Kidney epithelial cell (primary cell): ENCODE data around the gene UCN2. TPM values are rescaled to one million over a fixed set of nuclear protein-coding genes. Genes with fewer than 3 reads are reported as not detected.

Experiments
- DNase-seq: peaks from one replicate; pipeline ENCODE4 v3.0.0-alpha.2; 2010; ENCODE audit warnings: low read depth
- H3K27me3 ChIP-seq: 2 replicates; pipeline ENCODE4 v1.6.0; 2011; ENCODE audit warnings: low read length; ENCODE audit not compliant: control insufficient read depth, insufficient read depth
- H3K36me3 ChIP-seq: 2 replicates; pipeline ENCODE4 v1.5.1; 2011; ENCODE audit warnings: low read length; ENCODE audit not compliant: control insufficient read depth, insufficient read depth
- H3K4me3 ChIP-seq: 2 replicates; pipeline ENCODE4 v1.5.1; 2011; ENCODE audit warnings: low read depth, mild to moderate bottlenecking, control low read depth, low read length
- total RNA-seq: library from RNA; depleted of rRNA; stranded (reverse); fragments of >200 nt; gene quantifications from 2 replicates; pipeline ENCODE4 v1.2.3, GENCODE V29; 2015
- TF ChIP-seq, protein P1 (sequence below): IDR thresholded peaks from 2 replicates; pipeline ENCODE4 v1.5.1; 2011; ENCODE audit warnings: mild to moderate bottlenecking, moderate library complexity, low read length, control low read depth, inconsistent platforms; ENCODE audit not compliant: insufficient read depth, poor library complexity, severe bottlenecking

Gene UCN2
- total RNA-seq, 1 donor from 2014 or later, result 26.1 TPM

DNA sequence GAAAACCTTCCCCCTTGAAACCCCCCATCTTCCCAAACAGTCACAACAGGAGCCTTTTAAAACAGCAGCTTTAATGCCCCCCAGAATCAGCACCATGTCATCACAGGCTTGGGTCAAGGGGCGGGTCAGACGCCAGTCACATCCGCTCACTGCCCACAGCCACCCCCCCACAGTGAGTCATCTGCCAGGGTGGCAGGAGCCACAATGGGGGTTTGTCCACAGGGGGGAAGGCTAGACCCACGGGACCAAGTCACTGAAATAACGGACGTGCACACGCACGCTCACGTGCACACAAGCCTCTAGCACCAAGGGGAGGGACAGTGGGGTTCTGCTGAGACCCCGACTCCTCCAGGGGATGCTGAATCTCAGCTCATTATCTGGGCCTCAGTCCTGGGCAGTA is 441 bp upstream of the UCN2 start:
- H3K36me3 ChIP-seq, result peaks cover 12% of the 10 kb centered on the region
- no peaks in the 10 kb centered on the region for H3K27me3 ChIP-seq
- TF ChIP-seq, protein P1, sequence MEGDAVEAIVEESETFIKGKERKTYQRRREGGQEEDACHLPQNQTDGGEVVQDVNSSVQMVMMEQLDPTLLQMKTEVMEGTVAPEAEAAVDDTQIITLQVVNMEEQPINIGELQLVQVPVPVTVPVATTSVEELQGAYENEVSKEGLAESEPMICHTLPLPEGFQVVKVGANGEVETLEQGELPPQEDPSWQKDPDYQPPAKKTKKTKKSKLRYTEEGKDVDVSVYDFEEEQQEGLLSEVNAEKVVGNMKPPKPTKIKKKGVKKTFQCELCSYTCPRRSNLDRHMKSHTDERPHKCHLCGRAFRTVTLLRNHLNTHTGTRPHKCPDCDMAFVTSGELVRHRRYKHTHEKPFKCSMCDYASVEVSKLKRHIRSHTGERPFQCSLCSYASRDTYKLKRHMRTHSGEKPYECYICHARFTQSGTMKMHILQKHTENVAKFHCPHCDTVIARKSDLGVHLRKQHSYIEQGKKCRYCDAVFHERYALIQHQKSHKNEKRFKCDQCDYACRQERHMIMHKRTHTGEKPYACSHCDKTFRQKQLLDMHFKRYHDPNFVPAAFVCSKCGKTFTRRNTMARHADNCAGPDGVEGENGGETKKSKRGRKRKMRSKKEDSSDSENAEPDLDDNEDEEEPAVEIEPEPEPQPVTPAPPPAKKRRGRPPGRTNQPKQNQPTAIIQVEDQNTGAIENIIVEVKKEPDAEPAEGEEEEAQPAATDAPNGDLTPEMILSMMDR, result no peak
- DNase-seq, result no peak
- no peak overlapping the region for H3K4me3 ChIP-seq

DNA sequence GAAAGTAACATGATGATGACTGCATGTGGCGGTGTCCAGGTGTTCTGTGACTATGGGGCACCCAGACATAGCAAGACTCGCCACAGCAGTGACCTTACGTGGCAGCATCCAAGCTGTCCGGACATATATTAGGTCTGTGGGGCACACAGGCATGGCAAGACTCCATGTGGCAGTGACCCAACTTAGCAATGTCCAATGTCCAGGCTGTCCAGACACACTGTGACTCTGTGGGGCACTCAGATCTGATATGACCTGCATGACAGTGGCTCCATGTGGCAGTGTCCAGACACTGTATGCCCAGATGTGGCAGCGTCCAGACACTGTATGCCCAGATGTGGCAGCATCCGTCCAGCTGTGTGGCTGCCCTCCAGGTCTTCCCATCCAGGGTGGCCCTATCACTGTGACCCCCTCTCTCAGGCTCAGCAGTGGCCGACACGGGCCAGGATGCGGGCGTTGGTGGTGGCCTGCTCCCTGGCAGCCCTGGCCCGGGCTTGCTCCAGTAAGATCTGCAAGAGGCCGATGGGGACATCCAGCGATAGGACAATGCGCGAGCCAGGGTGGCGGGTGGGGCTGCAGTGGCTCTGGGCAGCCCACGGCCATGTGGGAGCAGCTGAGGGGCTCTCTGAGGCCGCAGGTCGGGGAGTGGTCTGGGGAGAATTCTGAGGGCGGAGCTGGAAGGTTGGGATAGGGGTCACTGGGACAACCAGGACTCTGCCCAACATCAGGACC is 1.1 kb downstream of the UCN2 start:
- no peak for DNase-seq
- TF ChIP-seq, protein P1, result no peak
- Histone ChIP-seq H3K36me3 (peaks cover 11% of the 10 kb centered on the region), H3K4me3 (no peak overlapping the region), H3K27me3 (no peaks in the 10 kb centered on the region)

DNA sequence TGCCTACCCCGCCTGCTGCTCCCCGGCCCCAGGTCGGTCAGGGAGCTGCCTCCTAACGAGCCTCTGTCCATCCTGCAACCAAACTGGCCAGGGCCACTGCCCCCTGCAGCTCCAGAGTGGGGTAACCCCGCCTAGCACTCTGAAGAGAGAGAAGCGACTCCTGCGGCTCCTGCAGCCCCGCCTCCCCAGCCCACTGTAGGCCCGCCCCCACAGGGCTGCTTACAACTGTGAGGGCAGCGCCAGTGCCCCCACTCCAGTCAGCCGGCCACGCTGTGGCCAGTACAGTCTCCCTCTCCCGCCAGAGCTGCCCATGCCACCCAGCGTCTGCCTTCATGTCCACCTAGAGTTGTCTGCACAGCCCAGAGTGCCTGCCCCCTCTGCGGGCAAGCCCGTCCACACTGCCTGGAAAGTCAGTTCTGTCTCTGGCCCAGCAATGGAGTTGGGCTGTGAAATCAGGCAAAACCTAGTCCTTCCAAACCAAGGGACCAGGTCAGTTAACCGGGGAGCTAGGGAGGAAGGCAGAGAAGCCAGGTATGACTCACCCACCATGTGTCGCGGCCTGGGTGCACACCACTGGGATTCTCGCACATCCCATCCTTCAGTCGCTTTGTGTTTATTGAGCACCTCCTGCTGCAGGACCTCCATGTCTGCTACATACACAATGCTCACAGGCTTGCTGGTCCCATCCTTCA is 2.4 kb downstream of the UCN2 start:
- no peaks in the 10 kb centered on the region for H3K27me3 ChIP-seq
- no peak overlapping the region for H3K4me3 ChIP-seq
- TF ChIP-seq, protein P1, result peak; percentile 40
- no peak for DNase-seq
- peaks cover 8% of the 10 kb centered on the region for H3K36me3 ChIP-seq

DNA sequence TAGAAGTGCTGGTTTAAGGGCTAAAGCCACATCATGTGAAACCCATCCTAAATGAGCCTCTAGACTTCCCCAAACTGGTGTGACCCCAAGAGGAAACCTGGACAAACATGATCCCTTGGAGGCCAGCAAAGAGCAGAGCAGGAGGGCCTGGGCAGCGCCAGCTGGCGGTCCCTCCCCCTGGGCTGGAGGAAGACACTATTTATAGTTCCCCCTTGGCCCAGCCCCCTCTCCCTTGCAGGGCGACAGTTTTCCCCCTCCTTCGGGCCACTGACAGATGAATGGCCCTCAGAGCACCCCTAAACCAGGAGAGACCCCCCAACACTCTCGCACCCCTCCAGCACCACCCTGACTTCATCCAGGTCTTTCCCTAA is 2.9 kb downstream of the UCN2 start:
- H3K36me3 ChIP-seq, result peaks cover 6% of the 10 kb centered on the region
- DNase-seq, result no peak
- H3K27me3 ChIP-seq, result no peaks in the 10 kb centered on the region
- no peak overlapping the region for H3K4me3 ChIP-seq
- TF ChIP-seq, protein P1, result no peak

DNA sequence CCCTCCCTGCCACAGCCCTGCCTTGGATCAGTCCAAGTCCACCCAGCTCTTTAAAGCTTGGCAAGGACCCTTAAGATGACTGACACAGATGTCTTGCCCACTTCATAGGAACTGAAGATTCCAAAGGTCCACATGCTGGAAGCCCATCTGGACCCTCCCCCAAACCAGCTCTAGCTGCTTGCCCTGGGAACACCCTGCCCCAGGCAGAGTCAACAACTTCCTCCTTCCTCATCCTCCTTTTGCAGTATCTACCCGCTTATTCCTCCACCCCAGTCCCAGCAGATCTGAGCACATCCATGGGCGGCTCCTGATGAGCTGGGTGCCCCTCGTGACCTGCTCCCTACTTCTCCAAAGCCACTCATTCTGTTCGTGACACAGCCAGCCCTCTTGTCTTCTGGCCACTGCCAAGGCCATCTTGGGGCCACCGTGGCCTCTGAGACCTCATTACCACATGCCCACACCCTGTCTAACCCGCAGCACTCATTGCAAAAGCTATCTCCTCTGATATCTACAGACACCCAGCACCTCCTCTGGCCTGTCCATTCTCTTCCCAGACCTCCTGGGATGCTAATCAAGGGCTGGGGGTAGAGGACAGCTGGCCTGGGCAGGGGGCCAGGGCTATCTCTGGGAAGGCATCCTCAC is 5.0 kb downstream of the UCN2 start:
- no peak for DNase-seq
- TF ChIP-seq, protein P1, result no peak
- no peaks in the 10 kb centered on the region for H3K27me3 ChIP-seq
- H3K4me3 ChIP-seq, result no peak overlapping the region
- peaks cover 5% of the 10 kb centered on the region for H3K36me3 ChIP-seq
